SK-N-DZ (cell line): ENCODE measurements around the gene ABCC3.
"Not testable (repeated sequence)": the region's sequence is repeated elsewhere in the genome, so short reads cannot be mapped to it uniquely, and the experiment has no call there.

Experiments
- DNase-seq: peaks from one replicate; pipeline ENCODE4 v3.0.0-alpha.2; 2015; ENCODE audit warnings: low spot score

The ABCC3 gene

GRCh38 chr17:50666316-50666715 is 31.6 kb downstream of the ABCC3 start:
- DNase-seq = no peak

GRCh38 chr17:50667259-50668024 is 32.8 kb downstream of the ABCC3 start:
- no peak for DNase-seq

GRCh38 chr17:50668025-50668837 is 33.5 kb downstream of the ABCC3 start:
- no peak for DNase-seq

DNA sequence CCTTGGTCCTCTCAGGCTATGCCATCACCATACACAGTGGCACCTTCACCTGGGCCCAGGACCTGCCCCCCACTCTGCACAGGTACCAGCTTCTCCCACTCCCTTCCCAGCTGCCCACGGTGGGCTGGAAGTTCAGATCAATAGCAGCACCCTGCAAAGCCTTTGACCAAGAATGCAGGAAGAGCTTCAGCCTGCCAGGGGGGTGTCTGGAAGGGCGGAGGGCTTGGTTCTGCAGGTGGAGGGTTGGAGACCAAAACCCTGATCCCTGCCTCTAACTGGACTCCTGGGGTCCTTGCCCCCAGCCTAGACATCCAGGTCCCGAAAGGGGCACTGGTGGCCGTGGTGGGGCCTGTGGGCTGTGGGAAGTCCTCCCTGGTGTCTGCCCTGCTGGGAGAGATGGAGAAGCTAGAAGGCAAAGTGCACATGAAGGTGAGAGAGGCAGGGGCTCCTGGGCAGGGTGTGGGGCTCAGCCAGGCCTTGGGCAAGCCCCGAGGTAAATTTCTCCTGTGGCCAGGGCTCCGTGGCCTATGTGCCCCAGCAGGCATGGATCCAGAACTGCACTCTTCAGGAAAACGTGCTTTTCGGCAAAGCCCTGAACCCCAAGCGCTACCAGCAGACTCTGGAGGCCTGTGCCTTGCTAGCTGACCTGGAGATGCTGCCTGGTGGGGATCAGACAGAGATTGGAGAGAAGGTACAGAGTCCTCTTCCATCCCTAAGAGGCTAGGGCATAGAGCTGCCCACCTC is 34.3 kb downstream of the ABCC3 start:
- no peak for DNase-seq

DNA sequence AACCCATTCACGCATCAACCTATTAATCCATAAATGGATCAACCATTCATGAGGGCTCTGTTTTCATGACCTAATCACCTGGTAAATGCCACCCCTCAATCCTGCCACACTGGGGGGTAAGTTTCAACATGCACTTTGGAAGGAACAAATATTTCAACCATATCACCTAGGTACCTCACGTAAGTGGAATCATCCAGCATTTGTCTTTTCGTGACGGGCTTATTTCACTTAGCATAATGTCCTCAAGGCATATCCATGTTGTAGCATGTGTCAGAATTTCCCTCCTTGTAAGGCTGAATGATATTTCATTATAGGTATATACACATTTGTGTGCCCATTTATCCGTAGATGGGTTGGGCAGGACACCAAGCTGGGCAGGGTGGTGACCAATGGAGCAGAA is 37.4 kb downstream of the ABCC3 start:
- no peak for DNase-seq

- no peak for DNase-seq
These were observed 38.3 kb downstream of the ABCC3 start for GRCh38 chr17:50672831-50673551.

DNA sequence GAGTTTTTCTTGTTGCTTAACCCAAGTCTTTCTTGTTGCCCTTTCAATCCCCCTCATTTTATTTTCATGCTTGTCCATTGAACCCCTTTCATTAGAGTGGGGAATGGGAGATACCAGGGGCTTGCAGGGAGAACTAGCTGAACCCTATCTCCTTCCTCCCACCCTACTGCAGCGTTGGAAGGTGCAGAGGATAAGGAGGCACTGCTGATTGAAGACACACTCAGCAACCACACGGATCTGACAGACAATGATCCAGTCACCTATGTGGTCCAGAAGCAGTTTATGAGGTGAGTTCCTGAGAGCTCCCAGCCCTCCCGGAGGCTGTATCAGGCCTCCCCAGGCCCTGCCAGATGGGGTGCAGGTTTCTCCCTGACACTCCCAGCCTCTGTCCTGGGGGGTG is 40.5 kb downstream of the ABCC3 start:
- DNase-seq = no peak

- no peak for DNase-seq
These were observed 40.9 kb downstream of the ABCC3 start for GRCh38 chr17:50675627-50676026.

DNA sequence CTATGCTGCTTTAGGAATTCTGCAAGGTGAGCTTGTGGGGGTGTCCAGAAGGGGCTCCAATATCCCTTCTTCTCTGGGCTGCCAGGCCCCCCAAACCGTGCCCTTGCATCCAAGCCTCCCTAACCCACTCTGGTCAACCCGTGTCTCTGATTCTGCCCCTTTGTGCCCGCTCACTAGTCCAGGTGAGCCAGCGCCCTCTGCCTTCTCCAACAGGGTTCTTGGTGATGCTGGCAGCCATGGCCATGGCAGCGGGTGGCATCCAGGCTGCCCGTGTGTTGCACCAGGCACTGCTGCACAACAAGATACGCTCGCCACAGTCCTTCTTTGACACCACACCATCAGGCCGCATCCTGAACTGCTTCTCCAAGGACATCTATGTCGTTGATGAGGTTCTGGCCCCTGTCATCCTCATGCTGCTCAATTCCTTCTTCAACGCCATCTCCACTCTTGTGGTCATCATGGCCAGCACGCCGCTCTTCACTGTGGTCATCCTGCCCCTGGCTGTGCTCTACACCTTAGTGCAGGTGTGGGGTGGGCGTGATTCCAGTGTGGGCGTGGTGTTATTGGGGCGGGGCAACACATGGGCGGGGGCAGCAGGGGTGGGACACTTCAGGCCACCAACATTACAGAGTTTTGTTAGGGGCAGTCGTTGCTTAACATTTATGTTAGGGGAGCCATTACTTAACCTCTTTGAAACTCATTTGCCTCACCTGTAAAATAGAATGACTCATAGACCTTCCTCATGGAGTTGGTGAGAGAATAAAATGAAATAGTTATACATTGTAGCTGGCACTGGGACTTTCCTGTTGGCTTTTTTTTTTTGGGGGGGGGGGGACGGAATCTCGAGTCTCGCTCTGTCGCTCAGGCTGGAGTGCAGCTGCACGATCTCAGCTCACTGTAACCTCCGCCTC is 41.6 kb downstream of the ABCC3 start:
- no peak for DNase-seq

- no peak for DNase-seq
These were observed 43.2 kb downstream of the ABCC3 start for GRCh38 chr17:50677851-50678375.

- DNase-seq = no peak
These were observed 44.4 kb downstream of the ABCC3 start for GRCh38 chr17:50679008-50679544.

DNA sequence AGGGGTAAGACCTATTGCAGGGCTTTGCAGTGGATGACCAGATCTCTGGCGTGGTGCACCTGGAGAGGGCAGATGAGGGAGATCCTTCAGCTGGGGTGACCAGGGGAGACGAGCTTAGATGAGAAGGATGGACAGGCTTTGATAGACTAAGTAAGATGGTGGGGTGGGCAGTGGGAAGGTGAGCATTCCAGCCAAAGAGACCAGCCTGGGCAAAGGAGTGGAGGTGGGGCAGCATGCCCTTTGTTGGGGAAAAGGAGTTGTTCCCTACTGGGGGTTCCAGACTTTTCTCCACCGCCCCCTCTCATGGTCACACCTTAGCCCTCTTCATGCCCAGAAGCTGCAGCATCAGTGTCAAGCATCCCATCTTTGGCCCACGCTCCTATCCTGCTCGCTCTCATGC is 45.4 kb downstream of the ABCC3 start:
- DNase-seq = no peak

GRCh38 chr17:50680543-50681262 is 46.0 kb downstream of the ABCC3 start:
- not testable (repeated sequence) for DNase-seq

DNA sequence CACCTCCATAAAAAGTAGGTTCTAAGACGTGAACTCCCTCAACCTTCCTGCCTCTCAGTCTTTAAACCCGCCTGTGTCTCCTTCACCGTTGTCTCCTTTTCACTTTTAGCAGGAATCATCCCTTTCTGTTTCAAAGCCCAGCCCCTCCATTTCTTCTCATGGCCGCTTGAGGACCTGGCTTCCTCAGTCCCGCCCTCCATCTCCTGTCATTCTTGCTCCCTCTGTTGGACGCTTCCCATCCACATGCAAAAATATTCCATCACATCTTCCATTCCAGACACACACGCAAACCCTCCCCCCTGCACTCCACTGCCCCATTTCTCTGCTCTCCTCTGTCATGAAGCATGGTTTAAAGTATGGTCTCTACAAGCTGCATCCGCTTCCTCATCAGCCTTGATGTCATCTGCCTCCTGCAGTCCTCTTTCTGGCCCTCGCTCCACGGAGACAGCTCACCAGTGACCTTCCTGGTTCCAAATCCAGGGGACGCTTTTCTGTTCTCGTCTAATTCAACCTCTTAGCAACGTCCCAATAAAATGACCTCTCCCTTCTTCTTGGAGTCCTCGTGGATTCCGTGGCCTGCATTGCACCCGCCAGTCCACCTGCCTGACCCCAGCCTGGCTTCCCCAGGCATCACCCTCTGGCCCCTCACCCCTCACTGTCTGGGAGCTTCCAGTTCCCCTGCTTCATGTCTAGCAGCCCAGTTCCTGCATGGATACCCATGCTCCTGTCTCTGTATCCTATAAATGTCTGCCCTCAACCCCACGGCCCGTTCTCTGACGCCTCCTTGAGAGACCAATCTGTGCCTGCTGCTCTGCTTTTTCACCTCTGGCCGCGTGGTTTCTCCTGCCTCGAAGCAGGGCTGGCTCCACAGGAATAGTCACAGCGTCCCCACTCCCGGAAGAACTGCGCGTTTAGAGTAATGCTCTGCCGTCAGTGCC is 46.9 kb downstream of the ABCC3 start:
- peak; percentile 83 for DNase-seq

- DNase-seq = no peak
These were observed 47.8 kb downstream of the ABCC3 start for GRCh38 chr17:50682441-50682840.

- DNase-seq = no peak
These were observed 48.3 kb downstream of the ABCC3 start for GRCh38 chr17:50682938-50683337.

- no peak for DNase-seq
These were observed 49.0 kb downstream of the ABCC3 start for GRCh38 chr17:50683434-50684287.
